Fibroblast of the aortic adventitia (primary cell): Measurements from ENCODE around the gene SLF2. TPM values are rescaled to one million over a fixed set of nuclear protein-coding genes. Genes with fewer than 3 reads are reported as not detected.

Source experiments
- DNase-seq: peaks from one replicate; pipeline ENCODE4 v3.0.0-alpha.2; 2010; ENCODE audit warnings: low read depth
- H3K4me3 ChIP-seq: 2 replicates; pipeline ENCODE4 v1.5.1; 2011; ENCODE audit warnings: low read depth, mild to moderate bottlenecking, control low read depth, low read length, moderate library complexity
- total RNA-seq: library from RNA; depleted of rRNA; stranded (reverse); fragments of >200 nt; gene quantifications from 2 replicates; pipeline ENCODE4 v1.2.3, GENCODE V29; 2012; ENCODE audit warnings: low replicate concordance
- TF ChIP-seq, protein P1 (sequence below): IDR thresholded peaks from 2 replicates; pipeline ENCODE4 v1.5.1; 2011; ENCODE audit warnings: mild to moderate bottlenecking, low read length, control low read depth, inconsistent platforms; ENCODE audit not compliant: insufficient read depth

Gene SLF2
- total RNA-seq, 1 donor, result 62.8 TPM

DNA sequence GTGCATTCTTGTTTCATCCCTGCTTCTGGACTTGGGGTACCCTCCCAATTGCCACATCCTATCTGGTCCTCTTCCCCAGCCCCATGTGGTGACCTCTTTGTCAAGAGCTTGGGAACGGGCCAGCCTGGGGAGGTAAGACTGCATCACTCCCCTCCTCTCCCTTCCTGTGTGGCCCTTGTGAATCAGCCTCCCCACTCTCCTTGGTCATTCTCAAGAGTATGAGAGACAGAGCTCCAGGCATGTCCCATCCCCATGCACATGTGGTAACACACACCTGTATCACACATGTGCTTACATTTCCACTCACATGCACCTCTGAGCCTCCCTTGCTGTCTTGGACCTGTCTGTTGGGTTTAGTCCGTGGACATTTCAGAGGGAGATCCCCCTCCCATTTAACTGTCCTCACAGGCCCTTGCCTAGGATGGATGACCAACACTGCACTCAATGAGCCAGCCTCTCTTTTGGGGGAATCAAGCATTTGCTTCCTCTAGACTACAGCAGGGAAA, 72.0 kb downstream of the SLF2 start:
- TF ChIP-seq, protein P1, sequence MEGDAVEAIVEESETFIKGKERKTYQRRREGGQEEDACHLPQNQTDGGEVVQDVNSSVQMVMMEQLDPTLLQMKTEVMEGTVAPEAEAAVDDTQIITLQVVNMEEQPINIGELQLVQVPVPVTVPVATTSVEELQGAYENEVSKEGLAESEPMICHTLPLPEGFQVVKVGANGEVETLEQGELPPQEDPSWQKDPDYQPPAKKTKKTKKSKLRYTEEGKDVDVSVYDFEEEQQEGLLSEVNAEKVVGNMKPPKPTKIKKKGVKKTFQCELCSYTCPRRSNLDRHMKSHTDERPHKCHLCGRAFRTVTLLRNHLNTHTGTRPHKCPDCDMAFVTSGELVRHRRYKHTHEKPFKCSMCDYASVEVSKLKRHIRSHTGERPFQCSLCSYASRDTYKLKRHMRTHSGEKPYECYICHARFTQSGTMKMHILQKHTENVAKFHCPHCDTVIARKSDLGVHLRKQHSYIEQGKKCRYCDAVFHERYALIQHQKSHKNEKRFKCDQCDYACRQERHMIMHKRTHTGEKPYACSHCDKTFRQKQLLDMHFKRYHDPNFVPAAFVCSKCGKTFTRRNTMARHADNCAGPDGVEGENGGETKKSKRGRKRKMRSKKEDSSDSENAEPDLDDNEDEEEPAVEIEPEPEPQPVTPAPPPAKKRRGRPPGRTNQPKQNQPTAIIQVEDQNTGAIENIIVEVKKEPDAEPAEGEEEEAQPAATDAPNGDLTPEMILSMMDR, result no peak
- H3K4me3 ChIP-seq, result no peak overlapping the region
- no peak for DNase-seq

DNA sequence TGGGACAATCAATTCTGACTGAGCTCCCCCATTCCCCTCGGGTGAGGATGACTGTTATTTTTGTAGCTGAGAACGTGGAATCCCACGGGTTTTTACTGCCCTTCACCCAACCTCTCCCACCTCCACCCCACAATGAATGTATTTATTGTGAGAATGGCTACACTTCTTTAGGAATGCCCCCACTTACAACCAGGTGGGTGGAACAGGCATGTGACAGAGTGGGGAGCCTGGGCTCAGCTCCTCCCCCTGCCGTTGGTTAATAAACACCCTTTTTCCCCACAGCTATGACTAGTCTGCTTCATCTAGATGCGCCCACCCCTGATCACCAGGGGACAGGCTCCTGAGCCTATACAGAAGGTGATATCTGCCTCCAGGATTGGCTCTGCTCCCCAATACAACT, 72.6 kb downstream of the SLF2 start:
- TF ChIP-seq, protein P1, result no peak
- no peak for DNase-seq
- H3K4me3 ChIP-seq, result no peak overlapping the region

DNA sequence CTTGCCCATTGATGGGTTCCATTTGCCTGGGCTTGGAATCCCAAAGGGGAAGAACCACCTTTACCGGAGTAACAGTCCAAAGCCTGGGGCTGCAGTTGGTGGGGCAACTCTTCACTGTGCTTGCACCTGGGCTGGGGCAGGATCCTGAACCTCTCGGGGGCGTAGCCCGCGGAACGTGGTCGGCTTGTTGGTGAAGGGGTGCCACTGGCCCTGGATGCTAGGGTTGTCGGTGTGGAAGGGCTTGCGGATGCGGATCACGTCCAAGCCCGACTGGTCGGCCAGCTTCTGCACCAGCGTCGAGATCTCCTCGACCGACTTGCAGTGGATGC, 73.8 kb downstream of the SLF2 start:
- H3K4me3 ChIP-seq, result peak overlapping the region; percentile 96
- TF ChIP-seq, protein P1, result no peak
- no peak for DNase-seq

DNA sequence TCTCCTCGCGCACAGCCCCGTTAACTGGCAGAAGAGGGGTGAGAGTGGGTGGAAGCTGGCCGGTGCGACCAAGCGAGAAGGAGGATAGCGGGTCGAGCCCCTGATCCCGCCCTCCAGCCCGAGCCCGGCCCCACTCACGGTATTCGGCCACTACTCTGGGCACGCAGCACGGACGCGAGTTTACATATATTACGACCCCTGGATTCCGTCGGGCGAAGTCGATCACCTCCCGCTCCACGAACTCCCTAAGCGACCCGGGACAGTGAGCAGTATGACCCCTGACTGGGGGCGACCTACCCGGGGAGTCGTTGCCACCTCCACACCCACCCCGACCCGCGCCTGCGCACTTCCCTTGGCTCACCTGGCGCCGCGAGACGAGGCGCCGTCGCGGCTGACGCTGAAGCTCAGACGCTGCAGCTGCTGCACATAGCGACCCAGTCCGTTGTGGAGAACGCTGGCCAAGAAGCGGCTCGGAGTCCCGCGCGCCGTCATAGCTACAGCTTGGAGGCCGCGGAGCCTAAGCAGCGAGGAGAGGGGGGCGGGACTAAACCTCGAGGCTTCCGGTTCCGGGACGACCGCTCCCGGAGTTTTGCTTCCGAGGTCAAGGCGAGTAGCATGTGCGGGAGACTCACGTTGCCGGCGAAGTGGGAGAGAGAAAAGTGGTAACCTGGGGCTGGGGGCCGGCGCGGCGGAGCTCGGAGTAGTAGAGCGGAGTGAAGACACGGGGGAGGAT, 74.4 kb downstream of the SLF2 start, which contains the start of the genes MRPL43 and TWNK:
TSS of gene MRPL43 (minus strand) at position 546 of the 733 bp plus-strand sequence. CDS start at position 492, 54 bp downstream.
TSS of gene TWNK (plus strand) at position 592 of the 733 bp plus-strand sequence. CDS start 668 bp downstream, outside the sequence.
- peak within 1 kb of the TSS; percentile 96 for H3K4me3 ChIP-seq
- TF ChIP-seq, protein P1, result no peak
- DNase-seq, result peak; percentile 68

DNA sequence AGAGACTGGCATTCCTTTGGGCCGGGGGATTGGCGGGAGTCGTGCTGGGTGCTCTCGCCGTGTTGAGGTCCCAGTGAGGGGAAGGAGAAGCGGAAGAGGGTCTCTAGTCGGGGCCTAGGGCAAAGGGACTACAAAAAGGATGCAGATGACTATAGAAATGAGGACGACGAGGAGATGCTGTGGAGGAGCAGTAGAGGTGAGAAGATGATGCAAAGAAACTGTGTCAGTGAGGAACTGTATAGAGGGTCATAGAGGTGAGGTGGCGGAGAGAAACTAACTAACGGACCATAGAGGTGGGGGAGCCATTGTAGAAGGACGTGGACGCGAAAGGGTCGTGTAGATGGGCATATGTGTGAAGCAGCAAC, 74.9 kb downstream of the SLF2 start:
- H3K4me3 ChIP-seq, result peak overlapping the region; percentile 96
- TF ChIP-seq, protein P1, result no peak
- no peak for DNase-seq

DNA sequence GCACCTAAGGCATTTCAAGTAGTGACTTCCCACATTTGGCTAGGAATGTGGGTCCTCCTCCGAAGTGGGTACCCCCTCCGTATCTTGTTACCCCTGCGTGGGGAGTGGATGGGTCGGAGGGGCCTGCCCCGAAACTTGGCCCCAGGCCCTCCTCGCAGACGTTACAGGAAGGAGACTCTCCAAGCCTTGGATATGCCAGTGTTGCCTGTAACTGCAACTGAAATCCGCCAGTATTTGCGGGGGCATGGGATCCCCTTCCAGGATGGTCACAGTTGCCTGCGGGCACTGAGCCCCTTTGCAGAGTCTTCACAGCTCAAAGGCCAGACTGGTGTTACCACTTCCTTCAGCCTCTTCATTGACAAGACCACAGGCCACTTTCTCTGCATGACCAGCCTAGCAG, 75.4 kb downstream of the SLF2 start:
- TF ChIP-seq, protein P1, result no peak
- H3K4me3 ChIP-seq, result peak overlapping the region; percentile 96
- DNase-seq, result no peak

DNA sequence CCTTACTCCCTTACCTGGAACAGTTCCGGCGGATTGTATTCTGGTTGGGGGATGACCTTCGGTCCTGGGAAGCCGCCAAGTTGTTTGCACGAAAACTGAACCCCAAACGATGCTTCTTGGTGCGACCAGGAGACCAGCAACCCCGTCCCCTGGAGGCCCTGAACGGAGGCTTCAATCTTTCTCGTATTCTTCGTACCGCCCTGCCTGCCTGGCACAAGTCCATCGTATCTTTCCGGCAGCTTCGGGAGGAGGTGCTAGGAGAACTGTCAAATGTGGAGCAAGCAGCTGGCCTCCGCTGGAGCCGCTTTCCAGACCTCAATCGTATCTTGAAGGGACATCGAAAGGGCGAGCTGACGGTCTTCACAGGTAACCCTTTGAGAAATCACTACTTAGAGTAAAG, 76.3 kb downstream of the SLF2 start:
- H3K4me3 ChIP-seq, result no peak overlapping the region
- DNase-seq, result no peak
- TF ChIP-seq, protein P1, result no peak
